H1 (cell line): ENCODE measurements around the gene FLT4.

Experiments used
- ATF3 ChIP-seq: IDR thresholded peaks from 2 replicates; pipeline ENCODE4 v1.6.1; 2011; ENCODE audit warnings: low read depth, mild to moderate bottlenecking, low read length; ENCODE audit not compliant: insufficient read depth
- BRCA1 ChIP-seq: IDR thresholded peaks from 2 replicates; pipeline ENCODE4 v1.6.1; 2012; ENCODE audit warnings: low read depth, low read length, improper control_type of control experiment
- CTCF ChIP-seq, 3 experiments: IDR thresholded peaks; 1 replicate in 2 of 3; 2 replicates in 1 of 3; pipeline versions ENCODE4 v1.5.1 to v1.6.1; 2011; ENCODE audit warnings: low read length in 3 of 3, mild to moderate bottlenecking in 3 of 3, inconsistent platforms in 2 of 3, low read depth in 1 of 3, moderate library complexity in 1 of 3; ENCODE audit not compliant: insufficient read depth in 1 of 3; ENCODE audit errors: control extremely low read depth in 1 of 3
- EZH2 ChIP-seq: fragments of 200-600 bp; sonication (generic); IDR thresholded peaks from 2 replicates; pipeline ENCODE4 v1.7.1; 2012; ENCODE audit warnings: low read depth, mild to moderate bottlenecking, moderate library complexity, low read length, inconsistent platforms; ENCODE audit not compliant: severe bottlenecking
- JUN ChIP-seq: IDR thresholded peaks from 2 replicates; pipeline ENCODE4 v1.6.1; 2011; ENCODE audit warnings: low read depth, mild to moderate bottlenecking, improper control_type of control experiment, low read length
- KDM1A ChIP-seq: fragments of 200-600, 300-600 bp; sonication (generic); IDR thresholded peaks from 2 replicates; pipeline ENCODE4 v1.7.1; 2016; ENCODE audit warnings: mild to moderate bottlenecking, low read length, borderline replicate concordance
- POLR2A ChIP-seq, 2 experiments: IDR thresholded peaks; 1 replicate in 1 of 2; 2 replicates in 1 of 2; pipeline ENCODE4 v1.6.1; 2011; ENCODE audit warnings: low read depth in 2 of 2, low read length in 2 of 2, mild to moderate bottlenecking in 2 of 2; ENCODE audit errors: control extremely low read depth in 1 of 2
- POLR2AphosphoS5 ChIP-seq: IDR thresholded peaks from 2 replicates; pipeline ENCODE4 v1.6.1; 2011; ENCODE audit warnings: low read depth, low read length
- RAD21 ChIP-seq, 2 experiments: IDR thresholded peaks in 1 of 2; conservative IDR thresholded peaks in 1 of 2; 2 replicates each; pipeline ENCODE4 v1.6.1; 2011; ENCODE audit warnings: low read depth in 2 of 2, low read length in 2 of 2, improper control_type of control experiment in 1 of 2, inconsistent platforms in 1 of 2, mild to moderate bottlenecking in 1 of 2, moderate library complexity in 1 of 2
- RFX5 ChIP-seq: IDR thresholded peaks from 2 replicates; pipeline ENCODE4 v1.6.1; 2011; ENCODE audit warnings: low read depth, low read length, improper control_type of control experiment, borderline replicate concordance
- SP1 ChIP-seq: IDR thresholded peaks from 2 replicates; pipeline ENCODE4 v1.6.1; 2011; ENCODE audit warnings: low read depth, low read length
- TBP ChIP-seq: IDR thresholded peaks from 2 replicates; pipeline ENCODE4 v1.6.1; 2011; ENCODE audit warnings: low read depth, low read length, improper control_type of control experiment

- TF ChIP-seq POLR2AphosphoS5 (no peak), CTCF (IDR thresholded peaks at IDR 0.05; ENCODE audit: control extremely low read depth in 1 of 3, insufficient read depth in 1 of 3, low read depth in 1 of 3, low read length in 3 of 3) (no peak), EZH2 (no peak), BRCA1 (no peak), ATF3 (no peak), RAD21 (IDR thresholded peaks at IDR 0.05 in 1 of 2, conservative IDR thresholded peaks at IDR 0.05 in 1 of 2; ENCODE audit: low read depth in 2 of 2, low read length in 2 of 2) (no peak), RFX5 (no peak), POLR2A (IDR thresholded peaks at IDR 0.05; ENCODE audit: control extremely low read depth in 1 of 2, low read depth in 2 of 2, low read length in 2 of 2) (no peak), TBP (no peak), SP1 (no peak), KDM1A (no peak), JUN (no peak)
These were observed 17.6 kb downstream of the FLT4 start for GRCh38 chr5:180631549-180632383.
